GM18858 (cell line): Measurements from ENCODE around the gene UPF3A.
"Not testable (repeated sequence)": the region's sequence is repeated elsewhere in the genome, so short reads cannot be mapped to it uniquely, and the experiment has no call there.

Source experiments
- ATAC-seq: cut with Tn5 transposase; IDR thresholded peaks from one replicate; pipeline ENCODE4 v1.9.1; 2021; ENCODE audit not compliant: unreplicated experiment

UPF3A gene

GRCh38 chr13:114333881-114334280 lies 52.5 kb downstream of the UPF3A start:
- not testable (repeated sequence) for ATAC-seq

- ATAC-seq = no peak
Measured at GRCh38 chr13:114334305-114335053, 53.1 kb downstream of the UPF3A start.

DNA sequence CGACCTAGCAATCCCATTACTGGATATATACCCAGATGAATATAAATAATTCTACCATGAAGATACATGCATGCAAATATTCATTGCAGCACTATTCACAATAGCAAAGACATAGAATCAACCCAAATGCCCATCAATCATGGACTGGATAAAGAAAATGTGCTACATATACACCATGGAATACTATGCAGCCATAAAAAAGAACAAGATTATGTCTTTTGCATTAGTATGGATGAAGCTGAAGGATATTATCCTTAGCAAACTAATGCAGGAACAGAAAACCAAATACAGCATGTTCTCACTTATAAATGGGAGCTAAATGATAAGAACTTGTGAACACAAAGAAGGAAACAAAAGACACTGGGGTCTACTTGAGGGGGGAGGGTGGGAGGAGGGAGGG lies 55.1 kb downstream of the UPF3A start:
- ATAC-seq = not testable (repeated sequence)

DNA sequence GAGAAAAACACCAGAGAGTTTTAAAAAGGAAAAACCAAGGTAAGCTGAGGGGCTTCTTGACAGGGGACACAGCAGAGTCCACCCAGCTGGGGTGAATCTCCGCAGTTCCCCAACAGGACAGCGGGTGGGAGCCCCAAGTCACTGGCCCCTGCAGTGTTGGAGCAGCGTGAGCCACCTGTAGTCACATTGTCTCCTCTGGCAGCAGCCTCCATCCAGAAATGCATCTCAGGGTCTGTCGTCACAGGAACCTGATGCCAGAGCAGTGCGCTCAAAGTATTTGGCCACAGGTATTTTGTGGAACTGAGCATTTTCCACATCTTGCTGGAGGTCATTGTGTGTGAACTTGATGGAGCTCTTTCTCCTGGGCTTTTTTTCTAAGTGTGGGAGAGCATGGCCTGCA lies 57.6 kb downstream of the UPF3A start:
- ATAC-seq = no peak

DNA sequence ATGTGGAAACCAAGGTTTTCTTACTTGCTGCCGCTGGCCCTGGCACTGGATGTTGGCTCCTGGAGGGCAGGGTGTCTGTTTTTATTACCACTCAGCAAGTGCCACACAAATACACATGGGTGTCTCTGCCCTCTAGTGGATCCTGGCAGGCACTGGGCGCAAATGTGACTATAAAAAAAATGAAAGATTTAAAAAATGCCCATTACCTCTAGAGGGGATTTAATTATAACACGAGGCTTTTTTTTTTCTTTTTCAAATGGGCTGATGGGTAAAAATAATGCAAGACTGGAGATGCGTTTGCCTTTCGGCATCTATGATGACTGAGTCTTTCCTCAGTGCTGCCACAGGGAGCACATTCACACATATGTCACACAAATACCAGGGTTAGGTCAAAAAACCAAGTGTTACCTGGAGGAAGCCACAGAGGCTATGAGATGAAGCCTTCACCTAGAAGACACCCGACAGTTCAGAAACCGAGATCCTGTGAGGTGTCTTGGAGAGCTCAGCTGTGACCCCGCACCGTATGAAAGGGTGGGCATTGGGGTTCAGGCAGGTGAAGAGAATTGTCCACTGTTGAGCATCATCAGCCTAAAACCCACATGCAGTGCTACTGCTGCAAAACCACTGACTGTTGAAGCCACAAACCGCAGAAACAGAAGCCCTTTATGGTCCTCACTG lies 58.6 kb downstream of the UPF3A start:
- ATAC-seq = no peak

DNA sequence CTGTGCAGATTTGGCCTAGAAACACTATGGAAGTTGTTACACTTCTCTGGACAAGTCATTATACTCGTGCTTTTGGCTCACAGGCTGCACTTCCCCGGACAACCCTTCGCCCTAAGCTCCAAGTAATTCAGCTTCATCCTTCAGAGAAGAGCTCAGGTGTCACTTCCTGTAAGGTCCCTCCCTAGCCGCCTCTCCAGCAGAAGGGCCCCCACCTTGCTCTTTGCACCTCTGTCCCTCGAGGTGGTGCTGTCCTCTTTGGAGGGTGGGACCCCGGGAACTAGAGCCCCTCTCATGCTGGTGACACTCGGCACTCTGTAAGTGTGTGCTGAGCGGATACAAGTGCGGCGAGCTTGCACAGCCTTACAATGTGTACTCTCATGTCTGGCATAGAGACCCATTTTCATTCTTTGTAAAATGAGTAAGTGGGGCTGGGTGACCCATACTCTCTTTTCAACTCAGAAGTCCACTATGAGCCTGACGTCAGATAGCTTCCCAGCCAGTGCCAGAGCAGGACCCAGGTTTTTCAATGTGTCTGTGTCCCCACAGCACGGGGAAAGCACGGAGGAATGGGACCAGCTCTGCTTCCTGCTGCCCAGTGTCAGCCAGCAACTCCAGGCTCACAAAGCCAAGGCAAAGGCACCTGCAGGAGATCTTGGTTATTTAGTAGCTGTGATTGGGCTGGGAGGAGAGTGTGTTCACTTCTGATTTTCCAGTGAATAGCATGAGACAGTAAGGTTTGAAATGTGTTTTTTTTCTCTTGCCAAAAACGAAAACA lies 59.8 kb downstream of the UPF3A start:
- ATAC-seq = no peak

DNA sequence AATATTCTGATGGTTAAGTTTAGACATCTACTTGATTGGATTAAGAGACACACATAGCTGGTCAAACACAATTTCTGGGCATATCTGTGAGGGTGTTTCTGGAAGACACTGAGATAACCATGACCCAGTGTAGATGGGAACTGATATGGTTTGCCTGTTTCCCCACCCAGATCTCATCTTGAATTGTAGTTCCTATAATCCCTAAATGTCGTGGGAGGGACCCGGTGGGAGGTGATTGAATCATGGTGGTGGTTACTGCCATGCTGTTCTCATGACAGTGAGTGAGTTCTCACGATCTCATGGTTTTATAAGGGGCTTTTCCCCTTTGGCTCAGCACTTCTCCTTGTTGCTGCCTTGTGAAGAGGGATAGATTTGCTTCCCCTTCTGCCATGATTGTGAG lies 65.9 kb downstream of the UPF3A start:
- ATAC-seq = not testable (repeated sequence)

DNA sequence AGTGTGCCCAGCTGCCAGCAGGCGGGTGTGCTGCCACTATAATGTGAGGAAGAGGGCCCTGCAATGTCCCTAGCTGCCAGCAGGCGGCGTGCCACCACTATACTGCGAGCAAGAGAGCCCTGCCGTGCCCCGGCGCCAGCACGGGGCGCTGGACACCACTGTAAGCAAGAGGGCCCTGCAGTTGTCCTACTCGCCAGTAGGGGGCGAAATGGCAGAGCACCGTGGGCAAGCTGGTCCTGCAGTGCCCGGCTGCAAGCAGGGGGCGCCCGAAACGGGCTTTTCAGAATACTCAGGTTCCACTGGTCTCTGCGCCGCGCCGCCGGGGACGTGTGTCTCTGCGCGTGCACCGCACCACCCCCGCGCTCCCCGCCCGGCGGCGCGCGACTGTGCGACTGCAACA lies 71.4 kb downstream of the UPF3A start:
- not testable (repeated sequence) for ATAC-seq

- not testable (repeated sequence) for ATAC-seq
Measured at GRCh38 chr13:114353382-114353781, 72.0 kb downstream of the UPF3A start.
